ENCODE data around the gene RS1. TPM values are rescaled to one million over a fixed set of nuclear protein-coding genes. Genes with fewer than 3 reads are reported as not detected.

Gene RS1
- total RNA-seq, 1 experiment from 2014 or later: 0.09 TPM

DNA sequence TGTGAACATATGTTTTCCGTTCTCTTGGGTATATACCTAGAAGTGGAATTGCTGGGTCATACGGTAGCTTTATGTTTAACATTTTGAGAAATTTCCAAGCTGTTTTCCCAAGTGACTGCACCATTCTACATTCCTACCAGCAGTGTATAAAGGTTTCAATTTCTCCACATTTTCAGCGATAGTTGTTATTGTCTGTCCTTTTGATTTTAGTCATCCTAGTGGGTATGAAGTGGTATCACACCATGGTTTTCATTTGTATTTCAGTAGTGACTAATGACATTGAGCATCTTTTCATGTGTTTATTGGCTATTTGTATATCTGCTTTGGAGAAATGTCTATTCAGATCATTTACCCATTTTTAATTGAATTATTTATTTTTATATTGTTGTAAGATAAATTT lies 37.9 kb upstream of the RS1 start:
- H3K9me3 Mint-ChIP-seq (ENCODE audit: unreplicated experiment): no peaks in the 10 kb centered on the region

GRCh38 chrX:18707426-18708049 lies 35.6 kb upstream of the RS1 start, which contains the start of gene PPEF1:
PPEF1 (plus strand) TSS chrX:18707645; CDS start chrX:18707781, 136 bp downstream.
- no peaks in the 10 kb centered on the region for H3K27me3 ChIP-seq (replicated peaks; ENCODE audit: control insufficient read depth, insufficient read depth, low read length)
- H3K4me1 ChIP-seq: no peaks in the 10 kb centered on the region
- ChIA-PET CTCF (no interaction called here), POLR2A (no interaction called here)
- Mint-ChIP-seq H3K36me3 (ENCODE audit: insufficient read depth, unreplicated experiment) (no peaks in the 10 kb centered on the region), H3K9me3 (ENCODE audit: unreplicated experiment) (no peaks in the 10 kb centered on the region), H3K4me3 (ENCODE audit: unreplicated experiment) (no peak within 1 kb of the TSS), H3K27ac (ENCODE audit: unreplicated experiment) (no peak within 1 kb of the TSS), H3K4me1 (ENCODE audit: low read depth, unreplicated experiment) (no peaks in the 10 kb centered on the region), H3K27me3 (ENCODE audit: insufficient read depth, unreplicated experiment) (no peaks in the 10 kb centered on the region)
- no peak for TF ChIP-seq CTCF (IDR thresholded peaks at IDR 0.05; ENCODE audit: insufficient read depth in 1 of 2, low read depth in 1 of 2, low read length in 1 of 2, severe bottlenecking in 1 of 2, unreplicated experiment in 1 of 2)
- no peak for DNase-seq
- H3K36me3 ChIP-seq (ENCODE audit: control insufficient read depth, insufficient read depth, low read length): no peaks in the 10 kb centered on the region
- no peak within 1 kb of the TSS for H3K4me3 ChIP-seq (ENCODE audit: low read depth, low read length)
- no TSS peak for BruUV-seq (replicated peaks)
- no peaks in the 10 kb centered on the region for H3K9me3 ChIP-seq
- intact Hi-C loops (cut with micrococcal nuclease; ENCODE audit: unreplicated experiment): no loop called here

More for the DNA sequence above, 37.9 kb upstream of the RS1 start:
- ChIA-PET CTCF (interaction anchor here (1.2 kb wide), 1 partner anchor 15 kb away, joined by 4 read pairs; no protein-coding TSS in a partner anchor), POLR2A (no interaction called here)
- no peak for DNase-seq
- no peaks in the 10 kb centered on the region for H3K4me1 ChIP-seq
- intact Hi-C loops (cut with micrococcal nuclease; ENCODE audit: unreplicated experiment): no loop called here
- H3K4me3 ChIP-seq (ENCODE audit: low read depth, low read length): no peak overlapping the region
- Mint-ChIP-seq H3K36me3 (ENCODE audit: insufficient read depth, unreplicated experiment) (no peaks in the 10 kb centered on the region), H3K4me1 (ENCODE audit: low read depth, unreplicated experiment) (no peaks in the 10 kb centered on the region), H3K4me3 (ENCODE audit: unreplicated experiment) (no peak overlapping the region), H3K27me3 (ENCODE audit: insufficient read depth, unreplicated experiment) (no peaks in the 10 kb centered on the region), H3K27ac (ENCODE audit: unreplicated experiment) (no peak overlapping the region)
- H3K36me3 ChIP-seq (ENCODE audit: control insufficient read depth, insufficient read depth, low read length): no peaks in the 10 kb centered on the region
- no peak for TF ChIP-seq CTCF (IDR thresholded peaks at IDR 0.05; ENCODE audit: insufficient read depth in 1 of 2, low read depth in 1 of 2, low read length in 1 of 2, severe bottlenecking in 1 of 2, unreplicated experiment in 1 of 2)
- no TSS peak for BruUV-seq (replicated peaks)
- no peaks in the 10 kb centered on the region for H3K27me3 ChIP-seq (replicated peaks; ENCODE audit: control insufficient read depth, insufficient read depth, low read length)
- H3K9me3 ChIP-seq: no peaks in the 10 kb centered on the region

DNA sequence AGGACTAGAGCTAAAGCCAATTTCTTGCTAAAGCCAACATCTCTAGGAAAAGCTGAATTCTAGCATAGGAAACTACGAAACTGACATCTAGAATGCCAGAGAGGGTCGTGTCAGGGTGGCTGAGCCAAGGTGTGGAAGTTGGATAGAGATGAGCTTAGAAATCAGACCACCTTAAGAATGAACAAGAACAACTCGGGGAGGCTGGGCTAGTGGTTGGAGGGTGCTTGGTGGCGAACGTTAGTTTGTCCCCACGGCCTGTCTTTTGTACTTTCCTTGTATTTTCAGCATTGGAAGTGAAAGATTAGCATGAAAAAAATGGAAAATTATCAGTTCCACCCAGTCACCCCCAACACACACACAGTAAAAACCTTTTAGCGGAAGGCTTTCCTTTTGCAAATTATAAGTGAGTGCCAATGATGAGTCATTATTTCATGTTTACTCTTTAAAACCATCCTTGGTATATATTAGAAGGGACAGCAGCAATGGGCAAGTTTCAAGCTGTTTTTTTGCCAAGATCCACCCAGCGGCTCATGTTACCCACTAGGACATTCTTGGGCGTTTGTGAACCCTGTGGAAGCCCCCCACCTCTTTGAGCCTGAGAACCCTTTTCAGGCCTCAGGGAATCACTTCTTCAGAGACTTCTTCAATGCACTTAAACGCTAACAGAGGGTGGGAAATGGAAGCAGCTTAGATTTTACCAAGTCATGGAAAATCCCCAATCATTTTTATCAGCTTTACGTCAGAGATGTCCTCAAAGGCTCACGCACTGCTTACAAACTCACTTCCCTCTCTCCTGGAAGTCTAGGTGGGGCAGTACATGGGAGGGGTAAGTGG lies 30.7 kb upstream of the RS1 start:
- Histone ChIP-seq H3K9me3 (no peaks in the 10 kb centered on the region), H3K4me3 (ENCODE audit: low read depth, low read length) (no peak overlapping the region), H3K27me3 (replicated peaks; ENCODE audit: control insufficient read depth, insufficient read depth, low read length) (no peaks in the 10 kb centered on the region), H3K4me1 (no peaks in the 10 kb centered on the region), H3K36me3 (ENCODE audit: control insufficient read depth, insufficient read depth, low read length) (no peaks in the 10 kb centered on the region)
- no peak for DNase-seq
- CTCF ChIA-PET: no interaction called here
- Mint-ChIP-seq H3K9me3 (ENCODE audit: unreplicated experiment) (no peaks in the 10 kb centered on the region), H3K36me3 (ENCODE audit: insufficient read depth, unreplicated experiment) (no peaks in the 10 kb centered on the region), H3K4me3 (ENCODE audit: unreplicated experiment) (no peak overlapping the region), H3K4me1 (ENCODE audit: low read depth, unreplicated experiment) (no peaks in the 10 kb centered on the region), H3K27me3 (ENCODE audit: insufficient read depth, unreplicated experiment) (no peaks in the 10 kb centered on the region), H3K27ac (ENCODE audit: unreplicated experiment) (no peak overlapping the region)
- POLR2A ChIA-PET: no interaction called here
- intact Hi-C loops (cut with micrococcal nuclease; ENCODE audit: unreplicated experiment): no loop called here
- BruUV-seq (replicated peaks): no TSS peak
- TF ChIP-seq CTCF (IDR thresholded peaks at IDR 0.05; ENCODE audit: insufficient read depth in 1 of 2, low read depth in 1 of 2, low read length in 1 of 2, severe bottlenecking in 1 of 2, unreplicated experiment in 1 of 2): no peak

All from Caco-2 (cell line).